MG63 (cell line): Measurements from ENCODE around the gene DYTN. TPM values are rescaled to one million over a fixed set of nuclear protein-coding genes. Genes with fewer than 3 reads are reported as not detected.

Experiments
- DNase-seq: peaks from one replicate; pipeline ENCODE4 v3.0.0-alpha.2; 2020
- H3K27me3 ChIP-seq: fragments of 250-450 bp; sonication (Bioruptor Pico); 2 replicates; pipeline ENCODE4 v1.5.1; 2020; ENCODE audit warnings: mild to moderate bottlenecking, moderate library complexity
- H3K36me3 ChIP-seq: fragments of 250-450 bp; sonication (Bioruptor Pico); 2 replicates; pipeline ENCODE4 v1.5.1; 2020; ENCODE audit warnings: mild to moderate bottlenecking, moderate library complexity
- H3K4me3 ChIP-seq: fragments of 250-450 bp; sonication (Bioruptor Pico); 2 replicates; pipeline ENCODE4 v1.5.1; 2020; ENCODE audit warnings: mild to moderate bottlenecking, moderate library complexity
- H3K9me3 ChIP-seq: fragments of 250-450 bp; sonication (Bioruptor Pico); 2 replicates; pipeline ENCODE4 v1.5.1; 2020; ENCODE audit warnings: mild to moderate bottlenecking, moderate library complexity
- total RNA-seq: library from RNA; depleted of rRNA; stranded (reverse); fragments of >200 nt; shearing (Covaris generic); gene quantifications from 2 replicates; pipeline ENCODE4 v1.2.3, GENCODE V29; 2014; ENCODE audit warnings: low replicate concordance

DYTN gene
- total RNA-seq, 1 experiment from 2014 or later = not detected

- Histone ChIP-seq H3K36me3 (no peaks in the 10 kb centered on the region), H3K9me3 (no peaks in the 10 kb centered on the region), H3K27me3 (peaks cover 11% of the 10 kb centered on the region; the same call in 1 of the 2 replicates), H3K4me3 (no peak within 1 kb of the TSS)
- DNase-seq = peak; percentile 19
Measured at GRCh38 chr2:206642075-206643025, 75.8 kb downstream of the DYTN start, which contains the start of gene FAM237A. Gene FAM237A, plus strand, starts transcription at chr2:206642487. Its CDS starts 1,750 bp downstream, at chr2:206644237.

- H3K27me3 ChIP-seq = peaks cover 11% of the 10 kb centered on the region; the same call in 1 of the 2 replicates
- H3K4me3 ChIP-seq = no peak overlapping the region
- DNase-seq = no peak
- H3K36me3 ChIP-seq = no peaks in the 10 kb centered on the region
- H3K9me3 ChIP-seq = no peaks in the 10 kb centered on the region
Measured at GRCh38 chr2:206641226-206641625, 77.0 kb downstream of the DYTN start.

DNA sequence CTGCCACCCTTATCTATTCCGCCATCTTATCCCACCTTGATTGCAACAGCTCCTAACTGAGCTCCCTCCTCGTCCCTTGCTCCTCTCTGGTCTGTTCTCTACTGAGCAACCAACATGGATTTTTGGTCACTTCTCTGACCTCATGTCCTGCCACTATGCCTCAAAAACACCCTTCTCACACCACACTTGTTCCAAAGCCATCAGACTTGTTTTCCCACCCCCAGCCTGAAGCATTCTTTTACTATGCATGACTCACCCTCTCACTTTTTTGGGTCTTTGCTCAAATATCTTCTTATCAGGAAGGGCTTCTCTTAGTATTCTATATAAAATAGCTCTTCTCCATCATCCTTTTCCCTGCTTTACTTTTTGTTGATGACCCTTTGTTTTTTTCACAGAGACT lies 78.6 kb downstream of the DYTN start:
- no peaks in the 10 kb centered on the region for H3K36me3 ChIP-seq
- DNase-seq = no peak
- no peaks in the 10 kb centered on the region for H3K9me3 ChIP-seq
- peaks cover 13% of the 10 kb centered on the region for H3K27me3 ChIP-seq
- no peak overlapping the region for H3K4me3 ChIP-seq

DNA sequence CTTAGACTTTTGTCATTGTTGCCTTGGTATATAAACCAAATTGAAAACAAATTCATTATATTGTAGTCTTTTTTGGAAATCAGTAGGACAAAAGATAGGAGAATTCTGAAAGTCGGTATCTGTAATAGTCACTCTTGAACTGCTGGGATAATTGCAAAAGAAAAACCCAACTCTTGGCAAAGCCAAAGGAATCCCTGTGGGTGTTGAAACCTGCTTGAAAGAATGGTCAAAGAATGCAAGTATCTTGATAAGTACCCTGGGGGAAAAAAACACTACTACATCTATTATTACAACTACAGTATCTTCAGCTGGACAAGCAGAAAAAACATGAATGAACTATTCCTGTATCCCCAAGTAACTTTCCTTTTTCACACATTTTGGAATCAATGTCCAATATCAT lies 83.2 kb downstream of the DYTN start:
- no peaks in the 10 kb centered on the region for H3K36me3 ChIP-seq
- H3K4me3 ChIP-seq = no peak overlapping the region
- peaks cover 16% of the 10 kb centered on the region for H3K27me3 ChIP-seq
- no peak for DNase-seq
- no peaks in the 10 kb centered on the region for H3K9me3 ChIP-seq

DNA sequence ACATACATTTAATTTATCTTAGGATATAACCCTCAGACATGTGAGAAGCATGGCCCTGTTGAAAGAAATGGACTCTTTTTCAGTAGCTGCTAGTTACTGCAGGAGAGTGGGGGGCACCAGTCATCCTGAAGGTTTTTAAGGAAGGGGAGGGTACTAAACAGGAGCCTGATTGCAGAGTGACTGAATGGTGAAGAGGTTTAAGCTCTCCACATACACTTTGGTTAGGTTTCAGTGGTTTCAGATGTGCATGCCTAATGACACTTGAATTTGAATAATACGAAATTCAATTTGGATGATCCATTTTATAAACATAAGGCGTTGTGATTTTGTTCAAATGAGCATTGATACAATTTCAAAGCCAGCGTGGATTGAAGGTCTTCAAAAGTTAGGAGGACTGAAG lies 86.9 kb downstream of the DYTN start:
- no peaks in the 10 kb centered on the region for H3K36me3 ChIP-seq
- H3K9me3 ChIP-seq = no peaks in the 10 kb centered on the region

DNA sequence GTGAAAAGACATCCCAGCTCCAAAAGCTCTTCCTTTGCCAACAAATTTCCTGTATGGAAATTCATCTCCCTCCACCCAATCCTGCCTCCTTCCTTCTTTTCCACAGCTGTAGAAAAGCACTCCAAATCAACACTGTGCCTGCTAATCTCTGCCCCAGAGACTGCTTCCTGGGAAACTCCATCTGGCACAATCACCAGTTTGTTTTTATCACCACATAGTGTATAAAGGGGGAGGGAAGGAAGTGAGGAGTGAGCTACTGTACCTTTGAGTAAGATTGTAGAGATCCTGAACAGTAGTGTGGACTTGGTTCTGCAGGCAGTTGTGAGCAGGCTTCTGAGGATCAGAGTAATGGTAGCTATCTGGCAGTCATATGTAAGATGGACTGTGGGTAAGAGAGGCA lies 90.6 kb downstream of the DYTN start:
- DNase-seq = no peak
- no peaks in the 10 kb centered on the region for H3K36me3 ChIP-seq
- H3K9me3 ChIP-seq = no peaks in the 10 kb centered on the region
- peaks cover 13% of the 10 kb centered on the region for H3K27me3 ChIP-seq
- no peak overlapping the region for H3K4me3 ChIP-seq

More for the DNA sequence above, 86.9 kb downstream of the DYTN start:
- DNase-seq = no peak
- H3K4me3 ChIP-seq = no peak overlapping the region
- H3K27me3 ChIP-seq = peaks cover 23% of the 10 kb centered on the region

GRCh38 chr2:206626108-206626507 lies 92.1 kb downstream of the DYTN start:
- no peak for DNase-seq
- Histone ChIP-seq H3K4me3 (no peak overlapping the region), H3K36me3 (no peaks in the 10 kb centered on the region), H3K27me3 (peaks cover 7% of the 10 kb centered on the region), H3K9me3 (no peaks in the 10 kb centered on the region)

GRCh38 chr2:206619011-206619410 lies 99.2 kb downstream of the DYTN start:
- Histone ChIP-seq H3K4me3 (no peak overlapping the region), H3K27me3 (no peaks in the 10 kb centered on the region), H3K36me3 (no peaks in the 10 kb centered on the region), H3K9me3 (no peaks in the 10 kb centered on the region)
- DNase-seq = no peak

- H3K4me3 ChIP-seq = no peak overlapping the region
- peak; percentile 6 for DNase-seq
- no peaks in the 10 kb centered on the region for H3K9me3 ChIP-seq
- H3K27me3 ChIP-seq = no peaks in the 10 kb centered on the region
- H3K36me3 ChIP-seq = no peaks in the 10 kb centered on the region
Measured at GRCh38 chr2:206616151-206616550, 102.0 kb downstream of the DYTN start.

DNA sequence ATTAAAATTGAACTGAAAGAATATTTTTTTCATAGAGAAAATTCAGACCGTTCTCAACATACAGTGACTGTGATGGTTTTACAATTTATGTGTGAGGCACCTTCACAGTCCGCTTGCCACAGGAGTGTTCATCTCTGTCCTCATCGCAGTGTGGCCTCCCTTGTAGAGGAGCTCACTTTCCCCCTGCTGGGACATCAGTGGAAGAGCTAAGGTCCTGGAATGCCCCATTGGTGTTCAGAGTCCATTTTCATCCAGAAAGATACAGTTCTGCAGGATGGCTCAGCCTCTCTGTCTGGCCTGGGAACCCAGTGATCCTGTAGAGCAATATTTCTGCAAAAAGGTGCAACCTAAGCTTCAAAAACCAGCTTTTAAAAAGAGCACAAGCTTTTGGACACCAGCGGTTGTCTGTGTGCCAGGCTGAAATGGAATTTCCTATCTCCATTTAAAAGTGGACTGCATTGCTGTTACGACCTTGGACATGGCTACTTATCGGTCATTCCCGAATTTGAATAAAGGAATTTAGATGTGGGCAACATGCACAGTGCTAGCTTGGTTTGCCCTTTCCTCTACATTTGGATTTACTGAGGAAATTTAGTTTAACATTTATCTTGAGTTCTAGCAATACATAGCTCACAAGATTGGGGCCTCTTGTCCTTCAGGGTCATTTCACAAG lies 102.6 kb downstream of the DYTN start:
- no peaks in the 10 kb centered on the region for H3K27me3 ChIP-seq
- no peaks in the 10 kb centered on the region for H3K9me3 ChIP-seq

GRCh38 chr2:206614811-206615210 lies 103.4 kb downstream of the DYTN start:
- Histone ChIP-seq H3K9me3 (no peaks in the 10 kb centered on the region), H3K4me3 (no peak overlapping the region), H3K36me3 (no peaks in the 10 kb centered on the region), H3K27me3 (no peaks in the 10 kb centered on the region)
- DNase-seq = peak; percentile 24

More for the DNA sequence above, 102.6 kb downstream of the DYTN start:
- H3K4me3 ChIP-seq = no peak overlapping the region
- no peaks in the 10 kb centered on the region for H3K36me3 ChIP-seq
- no peak for DNase-seq

GRCh38 chr2:206611736-206612135 lies 106.5 kb downstream of the DYTN start:
- Histone ChIP-seq H3K27me3 (no peaks in the 10 kb centered on the region), H3K4me3 (no peak overlapping the region), H3K36me3 (no peaks in the 10 kb centered on the region), H3K9me3 (no peaks in the 10 kb centered on the region)
- no peak for DNase-seq

DNA sequence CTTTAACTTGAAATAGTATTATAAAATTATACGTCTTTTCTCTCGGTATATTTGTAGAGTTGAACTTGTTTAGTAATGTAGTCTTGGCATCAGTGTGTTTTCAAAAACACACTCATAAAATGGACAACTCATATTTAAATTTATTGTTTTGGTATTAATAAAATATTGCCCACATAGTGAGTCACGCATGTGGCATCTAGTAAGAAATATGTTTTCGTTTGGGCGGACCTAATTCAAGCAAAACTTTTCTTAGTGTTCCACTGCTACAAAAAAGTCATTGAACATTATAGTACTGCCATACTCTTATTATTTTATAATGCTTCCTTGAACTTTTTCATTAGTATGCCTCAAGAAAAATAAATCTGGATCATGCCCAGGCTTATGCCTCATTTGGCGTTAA lies 107.0 kb downstream of the DYTN start:
- H3K27me3 ChIP-seq = no peaks in the 10 kb centered on the region
- H3K4me3 ChIP-seq = no peak overlapping the region
- no peak for DNase-seq

GRCh38 chr2:206610451-206610850 lies 107.7 kb downstream of the DYTN start:
- H3K27me3 ChIP-seq = no peaks in the 10 kb centered on the region
- DNase-seq = no peak
- no peaks in the 10 kb centered on the region for H3K36me3 ChIP-seq
- H3K4me3 ChIP-seq = no peak overlapping the region
- no peaks in the 10 kb centered on the region for H3K9me3 ChIP-seq

More for the DNA sequence above, 107.0 kb downstream of the DYTN start:
- H3K36me3 ChIP-seq = no peaks in the 10 kb centered on the region
- no peaks in the 10 kb centered on the region for H3K9me3 ChIP-seq

- H3K9me3 ChIP-seq = no peaks in the 10 kb centered on the region
- H3K4me3 ChIP-seq = no peak overlapping the region
- no peak for DNase-seq
- no peaks in the 10 kb centered on the region; the same call in 1 of the 2 replicates for H3K27me3 ChIP-seq
- no peaks in the 10 kb centered on the region for H3K36me3 ChIP-seq
Measured at GRCh38 chr2:206603243-206603642, 115.0 kb downstream of the DYTN start.
